Ishikawa (cell line): ENCODE results near the gene PCBP3.

ENCODE experiments used
- CEBPB ChIP-seq: IDR thresholded peaks from 2 replicates; pipeline ENCODE4 v1.6.1; 2012
- CREB1 ChIP-seq: IDR thresholded peaks from 2 replicates; pipeline ENCODE4 v1.6.1; 2012; ENCODE audit warnings: low read depth
- EGR1 ChIP-seq: IDR thresholded peaks from 2 replicates; pipeline ENCODE4 v1.6.1; 2012
- EP300 ChIP-seq: IDR thresholded peaks from 2 replicates; pipeline ENCODE4 v1.6.1; 2012; ENCODE audit warnings: borderline replicate concordance
- FOXM1 ChIP-seq: IDR thresholded peaks from 2 replicates; pipeline ENCODE4 v1.6.1; 2012; ENCODE audit warnings: low read depth, borderline replicate concordance
- MAX ChIP-seq: IDR thresholded peaks from 2 replicates; pipeline ENCODE4 v1.6.1; 2012
- NFIC ChIP-seq: IDR thresholded peaks from 2 replicates; pipeline ENCODE4 v1.6.1; 2012
- RAD21 ChIP-seq: IDR thresholded peaks from 2 replicates; pipeline ENCODE4 v1.6.1; 2012; ENCODE audit warnings: low read depth
- REST ChIP-seq: IDR thresholded peaks from 2 replicates; pipeline ENCODE4 v1.6.1; 2012; ENCODE audit warnings: low read depth, mild to moderate bottlenecking
- TAF1 ChIP-seq: IDR thresholded peaks from 2 replicates; pipeline ENCODE4 v1.6.1; 2012; ENCODE audit warnings: low read depth, mild to moderate bottlenecking
- TCF12 ChIP-seq: IDR thresholded peaks from 2 replicates; pipeline ENCODE4 v1.6.1; 2012; ENCODE audit warnings: low read depth
- TEAD4 ChIP-seq: IDR thresholded peaks from 2 replicates; pipeline ENCODE4 v1.6.1; 2012
- USF1 ChIP-seq: IDR thresholded peaks from 2 replicates; pipeline ENCODE4 v1.6.1; 2012
- YY1 ChIP-seq: IDR thresholded peaks from 2 replicates; pipeline ENCODE4 v1.6.1; 2012; ENCODE audit warnings: low read depth
- ZBTB7A ChIP-seq: IDR thresholded peaks from 2 replicates; pipeline ENCODE4 v1.6.1; 2012; ENCODE audit warnings: low read depth

PCBP3 gene

GRCh38 chr21:45962531-45963231 lies 319.2 kb downstream of the PCBP3 start:
- TF ChIP-seq FOXM1: no peak
- no peak for TF ChIP-seq NFIC
- TF ChIP-seq CREB1: no peak
- no peak for TF ChIP-seq TAF1
- no peak for TF ChIP-seq REST
- no peak for TF ChIP-seq TCF12
- no peak for TF ChIP-seq ZBTB7A
- no peak for TF ChIP-seq MAX
- no peak for TF ChIP-seq YY1
- TF ChIP-seq RAD21: no peak
- no peak for TF ChIP-seq USF1
- no peak for TF ChIP-seq EGR1
- no peak for TF ChIP-seq CEBPB
- TF ChIP-seq EP300: no peak
- TF ChIP-seq TEAD4: no peak

- TF ChIP-seq YY1: no peak
- no peak for TF ChIP-seq USF1
- no peak for TF ChIP-seq TCF12
- TF ChIP-seq CREB1: no peak
- no peak for TF ChIP-seq EGR1
- TF ChIP-seq FOXM1: no peak
- no peak for TF ChIP-seq MAX
- no peak for TF ChIP-seq REST
- TF ChIP-seq TEAD4: no peak
- no peak for TF ChIP-seq EP300
Measured at GRCh38 chr21:45963232-45963570, 319.7 kb downstream of the PCBP3 start.

- TF ChIP-seq TCF12 (no peak), ZBTB7A (no peak), EP300 (no peak)
Measured at GRCh38 chr21:45964649-45965048, 321.1 kb downstream of the PCBP3 start.

GRCh38 chr21:45965084-45965809 lies 321.7 kb downstream of the PCBP3 start:
- TF ChIP-seq EP300: no peak
- no peak for TF ChIP-seq TCF12
- no peak for TF ChIP-seq NFIC
- no peak for TF ChIP-seq TEAD4
- TF ChIP-seq YY1: no peak
- TF ChIP-seq USF1: no peak
- TF ChIP-seq FOXM1: no peak

GRCh38 chr21:45966791-45967394 lies 323.4 kb downstream of the PCBP3 start:
- TF ChIP-seq TEAD4 (no peak), CEBPB (no peak), EGR1 (no peak), TAF1 (no peak), REST (no peak), CREB1 (no peak)
